GM12878 (cell line): ENCODE measurements around the gene C1S. TPM values are rescaled to one million over a fixed set of nuclear protein-coding genes. Genes with fewer than 3 reads are reported as not detected.

Source experiments
- ATAC-seq: fragments of 200-7000 bp; cut with Tn5 transposase; 3 replicates; pipeline ENCODE4 v1.9.1; 2020; ENCODE audit warnings: mild to moderate bottlenecking, moderate library complexity
- BruUV-seq: library from RNA; stranded (reverse); fragments of 400-500 nt; replicated peaks from 2 replicates; lab custom pipeline; 2021; lab: Mats Ljungman, UMichigan
- CTCF ChIA-PET: fragments of 300-600 bp; sonication (Branson Sonifier 250); formaldehyde crosslinking; extraction: SDS; loops from one replicate; lab custom pipeline; 2021; ENCODE audit warnings: inconsistent platforms; lab: Yijun Ruan, JAX
- POLR2A ChIA-PET: fragments of 350-600 bp; formaldehyde crosslinking; extraction: SDS; loops from one replicate; lab custom pipeline; 2021; ENCODE audit warnings: inconsistent platforms; lab: Charles Lee
- RAD21 ChIA-PET: fragments of 300-600 bp; sonication (Branson Sonifier 250); formaldehyde crosslinking; loops from one replicate; lab custom pipeline; 2023; ENCODE audit warnings: antibody characterized with exemption; ENCODE audit not compliant: unreplicated experiment; lab: Charles Lee
- SMC1A ChIA-PET: fragments of 300-600 bp; sonication (Branson Sonifier 250); formaldehyde crosslinking; loops from one replicate; lab custom pipeline; 2023; ENCODE audit not compliant: unreplicated experiment, uncharacterized antibody; lab: Charles Lee
- DNase-seq: peaks from one replicate; pipeline ENCODE4 v3.0.0-alpha.2; 2011; ENCODE audit warnings: low read depth, low spot score
- FAIRE-seq: peaks from 3 replicates; lab custom pipeline; 2011; peaks lifted over from hg19 to GRCh38; lab: Jason Lieb, UNC
- H2AFZ ChIP-seq: 2 replicates; pipeline ENCODE4 v1.6.0; 2011; ENCODE audit warnings: low read depth, low read length, control low read depth; ENCODE audit not compliant: control insufficient read depth
- H3K27ac ChIP-seq: 2 replicates; pipeline ENCODE4 v1.5.1; 2011; ENCODE audit warnings: control low read depth; ENCODE audit not compliant: control insufficient read depth, insufficient read depth
- H3K27me3 ChIP-seq, 2 experiments: replicated peaks in 1 of 2; 2 replicates each; pipeline versions ENCODE4 v1.6.0 to v1.6.1; 2011; ENCODE audit warnings: low read length in 1 of 2; ENCODE audit not compliant: control insufficient read depth in 2 of 2, insufficient read depth in 2 of 2
- H3K36me3 ChIP-seq, 2 experiments: 2 replicates each; pipeline ENCODE4 v1.5.1; 2011; ENCODE audit warnings: low read length in 1 of 2; ENCODE audit not compliant: control insufficient read depth in 2 of 2, insufficient read depth in 2 of 2
- H3K4me1 ChIP-seq: 2 replicates; pipeline ENCODE4 v1.6.1; 2011; ENCODE audit warnings: mild to moderate bottlenecking, low read length, moderate library complexity, mixed read lengths; ENCODE audit not compliant: control insufficient read depth, insufficient read depth
- H3K4me2 ChIP-seq: 2 replicates; pipeline ENCODE4 v1.6.0; 2011; ENCODE audit warnings: control low read depth; ENCODE audit not compliant: control insufficient read depth, insufficient read depth
- H3K4me3 ChIP-seq: fragments of 200-600 bp; sonication (generic); 2 replicates; pipeline ENCODE4 v1.5.1; 2016
- H3K79me2 ChIP-seq: 2 replicates; pipeline ENCODE4 v1.6.0; 2011; ENCODE audit warnings: low read length; ENCODE audit not compliant: control insufficient read depth, insufficient read depth
- H3K9ac ChIP-seq: 2 replicates; pipeline ENCODE4 v1.8.0; 2011; ENCODE audit warnings: low read length, control low read depth, mixed read lengths; ENCODE audit not compliant: control insufficient read depth, insufficient read depth
- H3K9me3 ChIP-seq: replicated peaks from 3 replicates; pipeline ENCODE4 v1.5.1; 2011; ENCODE audit warnings: mild to moderate bottlenecking, low read length; ENCODE audit not compliant: control insufficient read depth, insufficient read depth
- H4K20me1 ChIP-seq: 2 replicates; pipeline ENCODE4 v1.6.0; 2011; ENCODE audit not compliant: control insufficient read depth, insufficient read depth
- ASH2L ChIP-seq: fragments of 300-600, 200-600 bp; sonication (generic); IDR thresholded peaks from 2 replicates; pipeline ENCODE4 v1.6.1; 2017; ENCODE audit warnings: low read depth, mild to moderate bottlenecking, borderline replicate concordance
- CBX3 ChIP-seq: fragments of 200-600 bp; sonication (generic); IDR thresholded peaks from 2 replicates; pipeline ENCODE4 v1.6.1; 2016; ENCODE audit warnings: low read depth, borderline replicate concordance
- CHD4 ChIP-seq: fragments of 200-600 bp; sonication (generic); IDR thresholded peaks from 2 replicates; pipeline ENCODE4 v1.6.1; 2016; ENCODE audit warnings: mild to moderate bottlenecking
- E2F4 ChIP-seq: IDR thresholded peaks from 2 replicates; pipeline ENCODE4 v1.6.1; 2012; ENCODE audit warnings: low read depth, low read length, improper control_type of control experiment
- KDM1A ChIP-seq: fragments of 200-600 bp; sonication (generic); IDR thresholded peaks from 2 replicates; pipeline ENCODE4 v1.6.1; 2016; ENCODE audit warnings: borderline replicate concordance
- MLLT1 ChIP-seq: fragments of 450-650 bp; IDR thresholded peaks from 2 replicates; pipeline ENCODE4 v1.6.1; 2016; ENCODE audit warnings: mild to moderate bottlenecking
- NBN ChIP-seq: fragments of 450-650 bp; IDR thresholded peaks from 2 replicates; pipeline ENCODE4 v1.6.1; 2016
- PRDM15 ChIP-seq: fragments of 450-650 bp; formaldehyde crosslinking; IDR thresholded peaks from 2 replicates; pipeline ENCODE4 v1.4.0; 2020; ENCODE audit warnings: mild to moderate bottlenecking, moderate library complexity
- SKIL ChIP-seq: fragments of 450-650 bp; IDR thresholded peaks from 2 replicates; pipeline ENCODE4 v1.6.1; 2017; ENCODE audit warnings: mild to moderate bottlenecking, low read depth, inconsistent platforms; ENCODE audit not compliant: poor library complexity, severe bottlenecking
- SREBF1 ChIP-seq: IDR thresholded peaks from 2 replicates; pipeline ENCODE4 v1.6.1; 2012; ENCODE audit warnings: mild to moderate bottlenecking, low read length
- TCF3 ChIP-seq: IDR thresholded peaks from 2 replicates; pipeline ENCODE4 v1.6.1; 2012; ENCODE audit warnings: low read depth, mild to moderate bottlenecking, low read length, borderline replicate concordance; ENCODE audit not compliant: insufficient read depth
- ZBED1 ChIP-seq: IDR thresholded peaks from 2 replicates; pipeline ENCODE4 v1.6.1; 2016; ENCODE audit warnings: borderline replicate concordance
- ZBTB11 ChIP-seq: fragments of 450-650 bp; formaldehyde crosslinking; IDR thresholded peaks from 2 replicates; pipeline ENCODE4 v1.5.0; 2022; ENCODE audit warnings: mild to moderate bottlenecking, missing genetic modification characterization
- WGBS: methylation state at CpG from one replicate; pipeline ENCODE4 v1.1.6; 2016; ENCODE audit warnings: low lambda C conversion rate; ENCODE audit not compliant: insufficient replicate concordance, insufficient coverage; ENCODE audit errors: missing lambda C conversion rate; 5-methylcytosine and 5-hydroxymethylcytosine counted together
- in situ Hi-C: fragments of 300-500 bp; cut with MboI; formaldehyde crosslinking; loops from 9 replicates; pipeline ENCODE4 v1.14.3; 2018; ENCODE audit warnings: mixed read lengths
- intact Hi-C: fragments of 100-400 bp; cut with micrococcal nuclease; formaldehyde crosslinking; loops from one replicate; pipeline ENCODE4 v1.14.2; 2022; ENCODE audit not compliant: unreplicated experiment
- polyA plus RNA-seq, 11 experiments: library from polyadenylated mRNA; depleted of rRNA in 4 of 11; unstranded in 6 of 11; stranded (reverse) in 5 of 11; fragments of >200 nt; fragmentation: Nextera tagmentation in 4 of 11; fragmentation: Illumina TruSeq in 1 of 11; extraction: Ambion mirVana in 4 of 11; extraction: Trizol in 1 of 11; gene quantifications; 1 replicate in 1 of 11; 2 replicates in 10 of 11; pipeline versions ENCODE4 v1.2.1 to v1.2.3, GENCODE V29; 2011 to 2016; ENCODE audit warnings: inconsistent platforms in 2 of 11, missing spikeins in 2 of 11, low read depth in 1 of 11
- total RNA-seq, 4 experiments: library from RNA; depleted of rRNA in 3 of 4; stranded (reverse); fragments of >200 nt in 3 of 4; fragmentation: Illumina TruSeq in 1 of 4; extraction: Trizol in 1 of 4; gene quantifications; 2 replicates each; pipeline versions ENCODE4 v1.2.1 to v1.2.3, GENCODE V29; 2013 to 2021

Gene C1S
- total and polyA plus RNA-seq, 10 of the 15 experiments (the other 5 are each of a cell fraction or from before 2014, with no cell fraction given) = 0.10 to 1.4 (median 0.42) TPM

GRCh38 chr12:7032990-7033389 is 27.5 kb upstream of the C1S start:
- RAD21 ChIA-PET = no interaction called here
- Histone ChIP-seq H3K27me3 (no peaks in the 10 kb centered on the region), H3K36me3 (no peaks in the 10 kb centered on the region), H3K4me2 (no peak overlapping the region), H3K27ac (no peak overlapping the region), H3K79me2 (no peaks in the 10 kb centered on the region), H2AFZ (no peak overlapping the region), H3K9ac (no peak overlapping the region), H3K4me3 (no peak overlapping the region), H3K9me3 (no peaks in the 10 kb centered on the region), H3K4me1 (no peaks in the 10 kb centered on the region), H4K20me1 (no peaks in the 10 kb centered on the region)
- no TSS peak for BruUV-seq
- 0% methylated on average over 2 of the region's 2 CpGs for WGBS
- FAIRE-seq (no peak), ATAC-seq (no peak), DNase-seq (no peak)
- CTCF ChIA-PET = interaction anchor here (0.7 to 1.5 kb wide), 10 partner anchors 9 to 88 kb away, joined by 3 to 7 read pairs (median 4); no protein-coding TSS in a partner anchor
- SMC1A ChIA-PET = interaction anchor here (0.8 to 1.6 kb wide), 4 partner anchors 9 to 88 kb away, joined by 3 to 5 read pairs (median 3); no protein-coding TSS in a partner anchor
- POLR2A ChIA-PET = no interaction called here
- in situ Hi-C loops (no loop called here), intact Hi-C loops (no loop called here)
- TF ChIP-seq TCF3 (no peak), ZBED1 (no peak), CBX3 (no peak), SKIL (no peak), PRDM15 (CRISPR knock-in tag) (no peak), SREBF1 (no peak), MLLT1 (no peak), NBN (no peak), E2F4 (no peak), ZBTB11 (CRISPR knock-in tag) (no peak), KDM1A (no peak), CHD4 (no peak), ASH2L (no peak)
